PC-3 (cell line): Measurements from ENCODE around the gene HOXC11. TPM values are rescaled to one million over a fixed set of nuclear protein-coding genes. Genes with fewer than 3 reads are reported as not detected.

Experiments
- ATAC-seq: fragments of 200-7000 bp; cut with Tn5 transposase; 2 replicates; pipeline ENCODE4 v1.9.1; 2020; ENCODE audit warnings: mild to moderate bottlenecking, moderate library complexity
- BruUV-seq: library from RNA; stranded (reverse); fragments of 400-500 nt; replicated peaks from 2 replicates; lab custom pipeline; 2021; lab: Mats Ljungman, UMichigan
- CTCF ChIA-PET: fragments of 300-600 bp; sonication (Branson Sonifier 250); formaldehyde crosslinking; loops from one replicate; lab custom pipeline; 2022; ENCODE audit warnings: antibody characterized with exemption; lab: Charles Lee
- POLR2A ChIA-PET: fragments of 300-600 bp; sonication (Branson Sonifier 250); formaldehyde crosslinking; loops from one replicate; lab custom pipeline; 2022; ENCODE audit warnings: antibody characterized with exemption; ENCODE audit not compliant: unreplicated experiment; lab: Charles Lee
- DNase-seq: peaks from one replicate; pipeline ENCODE4 v3.0.0-alpha.2; 2015
- H2AFZ ChIP-seq: fragments of 300-600 bp; sonication (generic); 2 replicates; pipeline ENCODE4 v1.6.0; 2016; ENCODE audit warnings: antibody characterized with exemption, low read length
- H3F3A ChIP-seq: fragments of 300-600 bp; sonication (generic); one replicate; pipeline ENCODE4 v1.6.0; 2017; ENCODE audit warnings: antibody characterized with exemption, low read length, control low read depth, mild to moderate bottlenecking; ENCODE audit not compliant: unreplicated experiment
- H3K27ac ChIP-seq: fragments of 300-600 bp; sonication (generic); 2 replicates; pipeline ENCODE4 v1.5.1; 2016; ENCODE audit warnings: mild to moderate bottlenecking, low read length
- H3K27me3 ChIP-seq: fragments of 300-600 bp; sonication (generic); 2 replicates; pipeline ENCODE4 v1.6.1; 2016; ENCODE audit warnings: low read length, mixed read lengths
- H3K36me3 ChIP-seq: fragments of 300-600 bp; sonication (generic); 2 replicates; pipeline ENCODE4 v1.6.1; 2016; ENCODE audit warnings: low read depth, mixed run types, low read length, mixed read lengths
- H3K4me1 ChIP-seq: fragments of 300-600 bp; sonication (generic); 2 replicates; pipeline ENCODE4 v1.5.1; 2016; ENCODE audit warnings: low read length; ENCODE audit not compliant: insufficient read depth
- H3K4me2 ChIP-seq: fragments of 300-600 bp; sonication (generic); 2 replicates; pipeline ENCODE4 v1.6.0; 2016; ENCODE audit warnings: low read length
- H3K4me3 ChIP-seq: fragments of 300-600 bp; sonication (generic); 2 replicates; pipeline ENCODE4 v1.5.1; 2016; ENCODE audit warnings: mild to moderate bottlenecking, low read length, mixed read lengths
- H3K79me2 ChIP-seq: fragments of 300-600 bp; sonication (generic); 2 replicates; pipeline ENCODE4 v1.6.1; 2017; ENCODE audit warnings: low read length, mixed read lengths
- H3K9ac ChIP-seq: fragments of 300-600 bp; sonication (generic); 2 replicates; pipeline ENCODE4 v1.6.0; 2016; ENCODE audit warnings: mild to moderate bottlenecking, low read length
- H3K9me2 ChIP-seq: fragments of 300-600 bp; sonication (generic); replicated peaks from 2 replicates; pipeline ENCODE4 v1.6.1; 2016; ENCODE audit warnings: mixed run types, low read length, mixed read lengths
- H3K9me3 ChIP-seq: fragments of 300-600 bp; sonication (generic); 2 replicates; pipeline ENCODE4 v1.6.1; 2016; ENCODE audit warnings: low read length, mixed read lengths
- H4K20me1 ChIP-seq: fragments of 300-600 bp; sonication (generic); 2 replicates; pipeline ENCODE4 v1.6.1; 2016; ENCODE audit warnings: low read length, mixed read lengths
- EZH2 ChIP-seq: fragments of 300-600 bp; sonication (generic); IDR thresholded peaks from one replicate; pipeline ENCODE4 v1.6.1; 2017; ENCODE audit warnings: antibody characterized with exemption, mild to moderate bottlenecking, low read length; ENCODE audit not compliant: unreplicated experiment
- EZH2phosphoT487 ChIP-seq: fragments of 300-600 bp; sonication (generic); IDR thresholded peaks from 2 replicates; pipeline ENCODE4 v1.6.1; 2018; ENCODE audit warnings: mild to moderate bottlenecking, antibody characterized with exemption, low read length, borderline replicate concordance
- intact Hi-C: fragments of 100-400 bp; cut with micrococcal nuclease; formaldehyde crosslinking; loops from 2 replicates; pipeline ENCODE4 v1.9.0; 2023
- total RNA-seq: library from RNA; depleted of rRNA; stranded (reverse); fragments of >200 nt; gene quantifications from 2 replicates; pipeline ENCODE4 v1.2.3, GENCODE V29; 2014
- TF ChIP-seq, protein P1 (sequence below): fragments of 300-600 bp; sonication (generic); conservative IDR thresholded peaks from 2 replicates; pipeline ENCODE4 v1.5.1; 2017; ENCODE audit warnings: antibody characterized with exemption, low read depth, mild to moderate bottlenecking, low read length

The HOXC11 gene
- total RNA-seq, 1 experiment from 2014 or later: 0.84 TPM

DNA sequence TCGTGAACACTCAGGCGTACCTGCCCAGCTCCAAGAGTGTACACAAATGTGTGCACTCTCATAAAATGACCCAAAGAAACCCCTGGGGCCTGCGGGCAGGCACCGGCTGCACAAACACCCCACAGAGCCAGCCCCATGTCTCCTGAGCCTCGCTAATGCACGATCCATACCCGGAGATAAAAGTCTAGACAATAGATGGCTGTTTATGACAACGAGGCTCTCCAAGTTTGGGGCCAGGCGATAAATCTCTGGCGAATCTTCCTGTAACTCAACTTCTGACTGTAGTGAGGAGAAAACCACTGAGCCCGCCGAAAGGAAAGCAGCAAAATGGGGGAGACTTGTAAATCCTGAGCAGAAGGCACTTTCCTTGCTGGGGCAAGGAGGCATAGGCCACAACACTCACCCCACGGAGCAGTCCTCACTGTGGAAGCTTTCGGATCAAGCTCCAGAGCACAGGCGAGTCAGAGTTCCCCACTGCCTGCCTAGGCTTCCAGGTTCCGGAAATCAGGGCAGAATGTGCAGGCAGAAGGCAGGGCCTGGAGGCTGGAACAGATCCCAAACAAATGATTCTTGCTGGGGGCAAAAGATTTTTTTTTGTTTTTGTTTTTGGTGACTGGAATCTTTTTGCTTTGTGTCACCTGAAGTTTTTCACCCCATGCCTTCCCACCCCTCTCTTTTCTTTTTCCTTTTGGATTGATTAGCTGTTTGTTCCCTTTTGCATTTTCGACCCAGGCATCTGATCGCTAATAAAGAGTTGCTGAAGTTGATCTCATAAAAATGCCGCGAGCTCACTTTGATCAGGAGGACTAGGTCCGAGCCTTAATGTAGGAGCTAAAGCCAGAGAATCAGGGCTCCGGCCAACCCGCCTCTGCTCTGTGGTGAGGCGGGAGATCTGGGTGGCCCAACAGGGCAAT, 4.5 kb upstream of the HOXC11 start:
- no peak overlapping the region for H3K4me2 ChIP-seq
- ChIA-PET POLR2A (no interaction called here), CTCF (interaction anchor here (0.6 kb wide), 1 partner anchor 436 kb away, joined by 9 read pairs; no protein-coding TSS in a partner anchor)
- no peaks in the 10 kb centered on the region for H4K20me1 ChIP-seq
- H3K27ac ChIP-seq: no peak overlapping the region
- H3K9ac ChIP-seq: no peak overlapping the region
- BruUV-seq: no TSS peak
- DNase-seq (no peak), ATAC-seq (no peak)
- no peaks in the 10 kb centered on the region for H3K9me3 ChIP-seq
- H3K79me2 ChIP-seq: no peaks in the 10 kb centered on the region
- intact Hi-C loops: no loop called here
- no peaks in the 10 kb centered on the region for H3K9me2 ChIP-seq
- no peaks in the 10 kb centered on the region for H3K36me3 ChIP-seq
- no peaks in the 10 kb centered on the region for H3F3A ChIP-seq
- no peak for TF ChIP-seq EZH2phosphoT487
- TF ChIP-seq, protein P1, sequence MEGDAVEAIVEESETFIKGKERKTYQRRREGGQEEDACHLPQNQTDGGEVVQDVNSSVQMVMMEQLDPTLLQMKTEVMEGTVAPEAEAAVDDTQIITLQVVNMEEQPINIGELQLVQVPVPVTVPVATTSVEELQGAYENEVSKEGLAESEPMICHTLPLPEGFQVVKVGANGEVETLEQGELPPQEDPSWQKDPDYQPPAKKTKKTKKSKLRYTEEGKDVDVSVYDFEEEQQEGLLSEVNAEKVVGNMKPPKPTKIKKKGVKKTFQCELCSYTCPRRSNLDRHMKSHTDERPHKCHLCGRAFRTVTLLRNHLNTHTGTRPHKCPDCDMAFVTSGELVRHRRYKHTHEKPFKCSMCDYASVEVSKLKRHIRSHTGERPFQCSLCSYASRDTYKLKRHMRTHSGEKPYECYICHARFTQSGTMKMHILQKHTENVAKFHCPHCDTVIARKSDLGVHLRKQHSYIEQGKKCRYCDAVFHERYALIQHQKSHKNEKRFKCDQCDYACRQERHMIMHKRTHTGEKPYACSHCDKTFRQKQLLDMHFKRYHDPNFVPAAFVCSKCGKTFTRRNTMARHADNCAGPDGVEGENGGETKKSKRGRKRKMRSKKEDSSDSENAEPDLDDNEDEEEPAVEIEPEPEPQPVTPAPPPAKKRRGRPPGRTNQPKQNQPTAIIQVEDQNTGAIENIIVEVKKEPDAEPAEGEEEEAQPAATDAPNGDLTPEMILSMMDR: no peak
- no peak for TF ChIP-seq EZH2
- H2AFZ ChIP-seq: no peak overlapping the region
- no peak overlapping the region for H3K4me3 ChIP-seq
- H3K27me3 ChIP-seq: no peaks in the 10 kb centered on the region
- peaks cover 13% of the 10 kb centered on the region for H3K4me1 ChIP-seq

DNA sequence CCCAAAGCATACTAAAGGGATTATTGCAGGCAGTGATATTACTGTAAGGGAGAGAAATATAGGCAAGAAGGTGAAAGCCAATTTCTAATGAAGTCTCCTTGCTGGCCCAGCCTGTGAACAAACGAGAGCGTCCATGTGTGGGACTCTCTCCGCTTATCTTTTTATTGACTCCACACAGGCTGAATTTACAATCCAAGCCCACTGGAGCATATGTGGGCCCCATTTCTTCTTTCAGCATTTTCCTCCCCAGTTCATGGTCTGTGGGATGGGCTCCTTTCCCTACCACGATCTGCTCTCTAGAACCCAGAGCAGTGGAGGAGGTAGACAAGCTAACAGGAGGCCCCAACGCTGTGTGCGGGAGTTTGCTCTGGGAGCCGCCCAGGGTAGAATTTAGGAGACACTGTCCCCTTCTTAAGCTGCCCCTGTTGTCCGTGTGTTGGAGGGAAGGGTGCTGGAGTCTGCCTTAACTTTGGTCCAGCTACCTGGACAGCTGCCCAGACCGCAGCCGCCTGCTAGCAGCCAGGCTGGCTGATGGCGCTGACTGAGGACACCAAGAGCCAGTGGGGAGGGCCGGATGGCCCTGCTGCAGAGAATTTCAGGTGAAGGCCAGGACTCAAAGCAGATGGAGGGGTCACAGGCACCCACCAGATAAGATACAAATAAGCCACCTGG, 3.2 kb upstream of the HOXC11 start:
- TF ChIP-seq, protein P1: no peak
- TF ChIP-seq EZH2 (no peak), EZH2phosphoT487 (no peak)
- Histone ChIP-seq H3K9me3 (no peaks in the 10 kb centered on the region), H3K4me1 (peaks cover 13% of the 10 kb centered on the region), H3K79me2 (no peaks in the 10 kb centered on the region), H3K27me3 (no peaks in the 10 kb centered on the region), H3K4me3 (no peak overlapping the region), H2AFZ (no peak overlapping the region), H4K20me1 (no peaks in the 10 kb centered on the region), H3K27ac (no peak overlapping the region), H3F3A (no peaks in the 10 kb centered on the region), H3K9me2 (no peaks in the 10 kb centered on the region), H3K9ac (no peak overlapping the region), H3K4me2 (no peak overlapping the region), H3K36me3 (no peaks in the 10 kb centered on the region)
- no TSS peak for BruUV-seq
- CTCF ChIA-PET: no interaction called here
- DNase-seq: no peak
- ATAC-seq: no peak
- intact Hi-C loops: no loop called here
- POLR2A ChIA-PET: no interaction called here
